K562 (cell line): Measurements from ENCODE around the gene IP6K3. TPM values are rescaled to one million over a fixed set of nuclear protein-coding genes. Genes with fewer than 3 reads are reported as not detected.

Experiments used
- ATAC-seq: fragments of 200-7000 bp; cut with Tn5 transposase; 3 replicates; pipeline ENCODE4 v1.9.1; 2020; ENCODE audit warnings: moderate library complexity
- BruUV-seq: library from RNA; stranded (reverse); fragments of 400-500 nt; replicated peaks from 2 replicates; lab custom pipeline; 2021; lab: Mats Ljungman, UMichigan
- CTCF ChIA-PET: fragments of 300-600 bp; formaldehyde crosslinking; extraction: SDS; loops from one replicate; lab custom pipeline; 2021; ENCODE audit warnings: low intra/inter-chr PET ratio; lab: Yijun Ruan, JAX
- POLR2A ChIA-PET: fragments of 300-600, 350-650 bp; sonication (Branson Sonifier 250); formaldehyde crosslinking; extraction: SDS; loops from one replicate; lab custom pipeline; 2021; ENCODE audit warnings: antibody characterized with exemption, inconsistent platforms; lab: Yijun Ruan, JAX
- DNase-seq, 4 experiments: peaks; one replicate each; pipeline versions ENCODE4 v3.0.0 to v3.0.0-alpha.2; 2011 to 2018; ENCODE audit warnings: low spot score in 3 of 4, mixed read lengths in 3 of 4; ENCODE audit errors: extremely low read depth in 1 of 4
- FAIRE-seq: peaks from 2 replicates; lab custom pipeline; 2011; peaks lifted over from hg19 to GRCh38; lab: Jason Lieb, UNC
- H2AFZ ChIP-seq: 2 replicates; pipeline ENCODE4 v1.6.0; 2011; ENCODE audit warnings: low read depth, low read length, control low read depth, inconsistent platforms
- H3K27ac ChIP-seq: fragments of 200-600 bp; 3 replicates; pipeline ENCODE4 v1.8.0; 2011; ENCODE audit warnings: low read depth, mild to moderate bottlenecking, control low read depth, inconsistent platforms, low read length, moderate library complexity, mixed read lengths; ENCODE audit errors: extremely low read depth
- H3K27me3 ChIP-seq, 2 experiments: fragments of 300-600 bp in 1 of 2; 2 replicates in 1 of 2; 3 replicates in 1 of 2; pipeline versions ENCODE4 v1.6.0 to v1.8.0; 2011; ENCODE audit warnings: inconsistent platforms in 2 of 2, low read length in 2 of 2, mild to moderate bottlenecking in 1 of 2, mixed read lengths in 1 of 2, moderate library complexity in 1 of 2; ENCODE audit not compliant: control insufficient read depth in 2 of 2, insufficient read depth in 2 of 2
- H3K36me3 ChIP-seq: fragments of 300-600 bp; 3 replicates; pipeline ENCODE4 v1.8.0; 2011; ENCODE audit warnings: mild to moderate bottlenecking, low read length, inconsistent platforms; ENCODE audit not compliant: control insufficient read depth, insufficient read depth
- H3K4me1 ChIP-seq, 2 experiments: fragments of 200-600 bp in 1 of 2; replicated peaks in 1 of 2; 2 replicates in 1 of 2; 3 replicates in 1 of 2; pipeline versions ENCODE4 v1.5.1 to v1.8.0; 2011; ENCODE audit warnings: inconsistent platforms in 2 of 2, low read length in 2 of 2, mild to moderate bottlenecking in 1 of 2, mixed read lengths in 1 of 2, moderate library complexity in 1 of 2; ENCODE audit not compliant: control insufficient read depth in 2 of 2, insufficient read depth in 2 of 2
- H3K4me2 ChIP-seq: 2 replicates; pipeline ENCODE4 v1.6.1; 2011; ENCODE audit warnings: low read length, control low read depth, inconsistent platforms, mixed read lengths; ENCODE audit not compliant: insufficient read depth
- H3K4me3 ChIP-seq: fragments of 200-600 bp; sonication (generic), shearing (Covaris generic); 2 replicates; pipeline ENCODE4 v1.5.1; 2016; ENCODE audit warnings: control low read depth, inconsistent platforms
- H3K79me2 ChIP-seq: fragments of 200-600 bp; 3 replicates; pipeline ENCODE4 v1.8.0; 2011; ENCODE audit warnings: low read length, inconsistent platforms; ENCODE audit not compliant: control insufficient read depth, insufficient read depth
- H3K9ac ChIP-seq, 2 experiments: 2 replicates each; pipeline versions ENCODE4 v1.6.0 to v1.6.1; 2011; ENCODE audit warnings: low read depth in 2 of 2, low read length in 2 of 2, control low read depth in 1 of 2, inconsistent platforms in 1 of 2, mild to moderate bottlenecking in 1 of 2, mixed read lengths in 1 of 2; ENCODE audit not compliant: insufficient read depth in 1 of 2
- H3K9me1 ChIP-seq: one replicate; pipeline ENCODE4 v1.6.0; 2011; ENCODE audit warnings: inconsistent platforms, mild to moderate bottlenecking, low read length, moderate library complexity; ENCODE audit not compliant: control insufficient read depth, insufficient read depth
- H3K9me3 ChIP-seq: replicated peaks from 2 replicates; pipeline ENCODE4 v1.5.1; 2011; ENCODE audit warnings: low read depth, low read length, inconsistent platforms; ENCODE audit not compliant: control insufficient read depth, insufficient read depth
- H4K20me1 ChIP-seq: replicated peaks from 2 replicates; pipeline ENCODE4 v1.6.1; 2011; ENCODE audit warnings: low read length, inconsistent platforms, mixed read lengths; ENCODE audit not compliant: control insufficient read depth, insufficient read depth
- ATF7 ChIP-seq: fragments of 450-650 bp; IDR thresholded peaks from 2 replicates; pipeline ENCODE4 v1.7.1; 2014; ENCODE audit warnings: mild to moderate bottlenecking, moderate library complexity
- CCAR2 ChIP-seq: fragments of 200-400 bp; formaldehyde crosslinking; IDR thresholded peaks from 2 replicates; pipeline ENCODE4 v1.6.1; 2017; ENCODE audit warnings: mild to moderate bottlenecking, low read depth, low read length
- HSF4 ChIP-seq: fragments of 250-450 bp; sonication (Bioruptor Pico); IDR thresholded peaks from 2 replicates; pipeline ENCODE4 v2.1.2; 2022; ENCODE audit warnings: mild to moderate bottlenecking, moderate library complexity, borderline replicate concordance
- MCM3 ChIP-seq: fragments of 450-650 bp; IDR thresholded peaks from 2 replicates; pipeline ENCODE4 v1.6.1; 2016
- NELFE ChIP-seq: IDR thresholded peaks from 2 replicates; pipeline ENCODE4 v1.6.1; 2011; ENCODE audit warnings: mild to moderate bottlenecking; ENCODE audit not compliant: insufficient read depth, insufficient read length
- TAL1 ChIP-seq: fragments of 450-650 bp; IDR thresholded peaks from 2 replicates; pipeline ENCODE4 v1.6.1; 2016; ENCODE audit warnings: mild to moderate bottlenecking
- TOE1 ChIP-seq, 2 experiments: fragments of 450-650 bp in 1 of 2; sonication (generic) in 1 of 2; formaldehyde crosslinking in 1 of 2; IDR thresholded peaks; 2 replicates each; pipeline versions ENCODE4 v1.7.1 to v1.8.0; 2016 to 2022; ENCODE audit warnings: borderline replicate concordance in 2 of 2, mild to moderate bottlenecking in 2 of 2, antibody characterized with exemption in 1 of 2, inconsistent platforms in 1 of 2, low read depth in 1 of 2, missing genetic modification reagents in 1 of 2, moderate library complexity in 1 of 2
- ZFPM2 ChIP-seq: fragments of 250-450 bp; sonication (Bioruptor Pico); IDR thresholded peaks from 2 replicates; pipeline ENCODE4 v1.5.1; 2022; ENCODE audit warnings: mild to moderate bottlenecking
- ZHX1 ChIP-seq: fragments of 150-350 bp; conservative IDR thresholded peaks from 2 replicates; pipeline ENCODE4 v1.6.1; 2014; ENCODE audit warnings: low read length
- ZNF12 ChIP-seq: sonication (generic); formaldehyde crosslinking; IDR thresholded peaks from 2 replicates; pipeline ENCODE4 v1.4.0; 2020; ENCODE audit warnings: mild to moderate bottlenecking, missing genetic modification reagents
- ZNF174 ChIP-seq: fragments of 250-450 bp; sonication (Bioruptor Pico); IDR thresholded peaks from 2 replicates; pipeline ENCODE4 v1.4.0; 2020; ENCODE audit warnings: mild to moderate bottlenecking
- WGBS: fragments of 100-300 bp; shearing (Covaris generic); methylation state at CpG from one replicate; pipeline ENCODE4 v1.1.6; 2016; ENCODE audit warnings: low coverage, mixed read lengths; ENCODE audit not compliant: insufficient coverage; ENCODE audit errors: missing lambda C conversion rate; 5-methylcytosine and 5-hydroxymethylcytosine counted together
- in situ Hi-C: fragments of 300-500 bp; cut with MboI; formaldehyde crosslinking; loops from 4 replicates; pipeline ENCODE4 v1.15.0; 2018; ENCODE audit warnings: inconsistent platforms, mixed read lengths
- intact Hi-C: fragments of 100-400 bp; cut with micrococcal nuclease; formaldehyde crosslinking; loops from 2 replicates; pipeline ENCODE4 v1.14.2; 2022
- polyA plus RNA-seq, 8 experiments: library from polyadenylated mRNA; depleted of rRNA in 4 of 8; stranded (reverse) in 5 of 8; unstranded in 3 of 8; fragments of >200 nt; fragmentation: Nextera tagmentation in 2 of 8; fragmentation: Illumina TruSeq in 1 of 8; extraction: Ambion mirVana in 2 of 8; extraction: Trizol in 1 of 8; gene quantifications; 2 replicates each; pipeline versions ENCODE4 v1.2.1 to v1.2.3, GENCODE V29; 2011 to 2014; ENCODE audit warnings: inconsistent platforms in 1 of 8, missing spikeins in 1 of 8
- total RNA-seq, 7 experiments: library from RNA; depleted of rRNA in 6 of 7; stranded (reverse); fragments of >200 nt in 6 of 7; fragmentation: Illumina TruSeq in 2 of 7; extraction: Trizol in 2 of 7; gene quantifications; 2 replicates each; pipeline versions ENCODE4 v1.2.1 to v1.2.3, GENCODE V29; 2011 to 2021; ENCODE audit warnings: low replicate concordance in 1 of 7
- TF ChIP-seq, protein P1 (sequence below): sonication (generic); formaldehyde crosslinking; IDR thresholded peaks from 2 replicates; pipeline ENCODE4 v1.8.1; 2023; ENCODE audit warnings: mild to moderate bottlenecking, missing genetic modification reagents, moderate library complexity
- TF ChIP-seq, protein P2 (sequence below), 2 experiments: IDR thresholded peaks in 1 of 2; conservative IDR thresholded peaks in 1 of 2; 2 replicates each; pipeline ENCODE4 v1.6.1; 2016; ENCODE audit warnings: low read depth in 2 of 2, mild to moderate bottlenecking in 1 of 2, missing compliant biosample characterization in 1 of 2, missing genetic modification characterization in 1 of 2, moderate library complexity in 1 of 2
- TF ChIP-seq, protein P3 (sequence below): sonication (generic); formaldehyde crosslinking; IDR thresholded peaks from 2 replicates; pipeline ENCODE4 v1.8.0; 2023; ENCODE audit warnings: mild to moderate bottlenecking, missing genetic modification reagents

Gene IP6K3
- total and polyA plus RNA-seq, 9 of the 15 experiments (the other 6 are each of a cell fraction or from before 2014, with no cell fraction given) = not detected

GRCh38 chr6:33672808-33673207 lies 73.9 kb downstream of the IP6K3 start:
- H3K9me1 ChIP-seq = no peaks in the 10 kb centered on the region
- H4K20me1 ChIP-seq = 0 out of 2 replicates have a peak, but pooled peaks cover 3% of the 10 kb centered on the region
- no peaks in the 10 kb centered on the region for H3K27me3 ChIP-seq
- peaks cover 97% of the 10 kb centered on the region for H3K36me3 ChIP-seq
- no TSS peak for BruUV-seq
- peaks cover 0 to 26% of the 10 kb centered on the region in 2 experiments; a peak in 3 of 5 replicates for H3K4me1 ChIP-seq
- 23% methylated on average over 5 of the region's 5 CpGs for WGBS
- ChIA-PET CTCF (interaction anchor here (0.9 to 1.7 kb wide), 2 partner anchors 83 to 87 kb away, joined by 3 to 14 read pairs; no protein-coding TSS in a partner anchor), POLR2A (interaction anchor here (0.6 to 0.7 kb wide), 3 partner anchors 10 to 831 kb away, joined by 3 to 5 read pairs (median 3); no protein-coding TSS in a partner anchor)
- peak; percentile 86 for ATAC-seq
- peak; percentile 76 to 83 (median 80) for DNase-seq
- intact Hi-C loops (loop anchor here (2.0 kb wide), 1 partner anchor 82 kb away; no protein-coding TSS in a partner anchor), in situ Hi-C loops (no loop called here)
- H3K4me2 ChIP-seq = no peak overlapping the region
- H2AFZ ChIP-seq = no peak overlapping the region
- H3K9ac ChIP-seq = no peak overlapping the region
- no peak overlapping the region for H3K27ac ChIP-seq
- no peaks in the 10 kb centered on the region for H3K9me3 ChIP-seq
- no peaks in the 10 kb centered on the region for H3K79me2 ChIP-seq
- no peak overlapping the region for H3K4me3 ChIP-seq
- FAIRE-seq = peak; percentile 91
- TF ChIP-seq ZFPM2 (CRISPR knock-in tag) (no peak), HSF4 (CRISPR knock-in tag) (no peak), ZNF12 (CRISPR knock-in tag) (no peak), ATF7 (0 out of 2 replicates have a peak, but pooled peaks have one; percentile 16), ZHX1 (no peak), MCM3 (no peak), CCAR2 (no peak), NELFE (no peak), TAL1 (no peak), ZNF174 (CRISPR knock-in tag) (no peak), TOE1 (IDR thresholded peaks at IDR 0.05; ENCODE audit: borderline replicate concordance) (no peak), TOE1 (CRISPR knock-in tag; IDR thresholded peaks at IDR 0.05; ENCODE audit: borderline replicate concordance, low read depth) (no peak)
- TF ChIP-seq, protein P1, sequence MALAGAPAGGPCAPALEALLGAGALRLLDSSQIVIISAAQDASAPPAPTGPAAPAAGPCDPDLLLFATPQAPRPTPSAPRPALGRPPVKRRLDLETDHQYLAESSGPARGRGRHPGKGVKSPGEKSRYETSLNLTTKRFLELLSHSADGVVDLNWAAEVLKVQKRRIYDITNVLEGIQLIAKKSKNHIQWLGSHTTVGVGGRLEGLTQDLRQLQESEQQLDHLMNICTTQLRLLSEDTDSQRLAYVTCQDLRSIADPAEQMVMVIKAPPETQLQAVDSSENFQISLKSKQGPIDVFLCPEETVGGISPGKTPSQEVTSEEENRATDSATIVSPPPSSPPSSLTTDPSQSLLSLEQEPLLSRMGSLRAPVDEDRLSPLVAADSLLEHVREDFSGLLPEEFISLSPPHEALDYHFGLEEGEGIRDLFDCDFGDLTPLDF = no peak
- TF ChIP-seq, protein P2, sequence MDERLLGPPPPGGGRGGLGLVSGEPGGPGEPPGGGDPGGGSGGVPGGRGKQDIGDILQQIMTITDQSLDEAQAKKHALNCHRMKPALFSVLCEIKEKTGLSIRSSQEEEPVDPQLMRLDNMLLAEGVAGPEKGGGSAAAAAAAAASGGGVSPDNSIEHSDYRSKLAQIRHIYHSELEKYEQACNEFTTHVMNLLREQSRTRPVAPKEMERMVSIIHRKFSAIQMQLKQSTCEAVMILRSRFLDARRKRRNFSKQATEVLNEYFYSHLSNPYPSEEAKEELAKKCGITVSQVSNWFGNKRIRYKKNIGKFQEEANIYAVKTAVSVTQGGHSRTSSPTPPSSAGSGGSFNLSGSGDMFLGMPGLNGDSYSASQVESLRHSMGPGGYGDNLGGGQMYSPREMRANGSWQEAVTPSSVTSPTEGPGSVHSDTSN (CRISPR knock-in tag; IDR thresholded peaks at IDR 0.05; ENCODE audit: low read depth) = no peak
- TF ChIP-seq, protein P2 (tag; conservative IDR thresholded peaks at IDR 0.05; ENCODE audit: low read depth) = no peak
- TF ChIP-seq, protein P3, sequence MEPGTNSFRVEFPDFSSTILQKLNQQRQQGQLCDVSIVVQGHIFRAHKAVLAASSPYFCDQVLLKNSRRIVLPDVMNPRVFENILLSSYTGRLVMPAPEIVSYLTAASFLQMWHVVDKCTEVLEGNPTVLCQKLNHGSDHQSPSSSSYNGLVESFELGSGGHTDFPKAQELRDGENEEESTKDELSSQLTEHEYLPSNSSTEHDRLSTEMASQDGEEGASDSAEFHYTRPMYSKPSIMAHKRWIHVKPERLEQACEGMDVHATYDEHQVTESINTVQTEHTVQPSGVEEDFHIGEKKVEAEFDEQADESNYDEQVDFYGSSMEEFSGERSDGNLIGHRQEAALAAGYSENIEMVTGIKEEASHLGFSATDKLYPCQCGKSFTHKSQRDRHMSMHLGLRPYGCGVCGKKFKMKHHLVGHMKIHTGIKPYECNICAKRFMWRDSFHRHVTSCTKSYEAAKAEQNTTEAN (CRISPR knock-in tag) = no peak
